ENCODE measurements around the gene TNFRSF19.

DNA sequence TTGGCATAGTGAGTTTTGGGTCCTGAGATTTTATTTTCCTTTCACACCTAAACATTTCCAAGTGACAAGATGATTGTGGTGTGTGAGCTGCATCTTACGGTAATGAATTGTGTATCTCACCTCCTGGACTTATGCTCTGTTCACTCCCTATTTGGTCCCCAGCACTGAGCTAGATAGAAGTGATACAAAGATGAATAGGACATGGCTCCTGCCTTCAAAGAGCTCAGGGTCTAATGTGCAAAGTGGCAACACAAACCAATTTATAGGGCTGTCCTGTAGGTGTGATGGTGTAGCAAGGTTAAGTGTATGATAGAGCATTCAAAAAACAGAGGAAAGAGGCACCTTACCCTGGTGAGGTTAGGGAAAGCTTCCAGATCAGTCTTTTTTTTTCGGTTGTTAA is 17.6 kb upstream of the TNFRSF19 start:
- TF ChIP-seq, protein P1, sequence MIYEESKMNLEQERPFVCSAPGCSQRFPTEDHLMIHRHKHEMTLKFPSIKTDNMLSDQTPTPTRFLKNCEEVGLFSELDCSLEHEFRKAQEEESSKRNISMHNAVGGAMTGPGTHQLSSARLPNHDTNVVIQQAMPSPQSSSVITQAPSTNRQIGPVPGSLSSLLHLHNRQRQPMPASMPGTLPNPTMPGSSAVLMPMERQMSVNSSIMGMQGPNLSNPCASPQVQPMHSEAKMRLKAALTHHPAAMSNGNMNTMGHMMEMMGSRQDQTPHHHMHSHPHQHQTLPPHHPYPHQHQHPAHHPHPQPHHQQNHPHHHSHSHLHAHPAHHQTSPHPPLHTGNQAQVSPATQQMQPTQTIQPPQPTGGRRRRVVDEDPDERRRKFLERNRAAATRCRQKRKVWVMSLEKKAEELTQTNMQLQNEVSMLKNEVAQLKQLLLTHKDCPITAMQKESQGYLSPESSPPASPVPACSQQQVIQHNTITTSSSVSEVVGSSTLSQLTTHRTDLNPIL (CRISPR knock-in tag; IDR thresholded peaks at IDR 0.05; ENCODE audit: low read depth), result no peak
- TF ChIP-seq, protein P2, sequence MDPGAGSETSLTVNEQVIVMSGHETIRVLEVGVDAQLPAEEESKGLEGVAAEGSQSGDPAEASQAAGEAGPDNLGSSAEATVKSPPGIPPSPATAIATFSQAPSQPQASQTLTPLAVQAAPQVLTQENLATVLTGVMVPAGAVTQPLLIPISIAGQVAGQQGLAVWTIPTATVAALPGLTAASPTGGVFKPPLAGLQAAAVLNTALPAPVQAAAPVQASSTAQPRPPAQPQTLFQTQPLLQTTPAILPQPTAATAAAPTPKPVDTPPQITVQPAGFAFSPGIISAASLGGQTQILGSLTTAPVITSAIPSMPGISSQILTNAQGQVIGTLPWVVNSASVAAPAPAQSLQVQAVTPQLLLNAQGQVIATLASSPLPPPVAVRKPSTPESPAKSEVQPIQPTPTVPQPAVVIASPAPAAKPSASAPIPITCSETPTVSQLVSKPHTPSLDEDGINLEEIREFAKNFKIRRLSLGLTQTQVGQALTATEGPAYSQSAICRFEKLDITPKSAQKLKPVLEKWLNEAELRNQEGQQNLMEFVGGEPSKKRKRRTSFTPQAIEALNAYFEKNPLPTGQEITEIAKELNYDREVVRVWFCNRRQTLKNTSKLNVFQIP (CRISPR knock-in tag; IDR thresholded peaks at IDR 0.05; ENCODE audit: borderline replicate concordance, low read depth), result no peak
- TF ChIP-seq ZNF565 (CRISPR knock-in tag; conservative IDR thresholded peaks at IDR 0.05; ENCODE audit: low read depth) (no peak), PATZ1 (CRISPR knock-in tag; IDR thresholded peaks at IDR 0.05; ENCODE audit: borderline replicate concordance) (no peak), SNAI2 (CRISPR knock-in tag; IDR thresholded peaks at IDR 0.05) (no peak), RARB (CRISPR knock-in tag; IDR thresholded peaks at IDR 0.05) (no peak), ZC3H10 (CRISPR knock-in tag; IDR thresholded peaks at IDR 0.05) (no peak), GLIS3 (CRISPR knock-in tag; IDR thresholded peaks at IDR 0.05) (no peak), ZFP3 (CRISPR knock-in tag; IDR thresholded peaks at IDR 0.05) (no peak), ARNTL (CRISPR knock-in tag; IDR thresholded peaks at IDR 0.05; ENCODE audit: borderline replicate concordance, low read depth) (no peak), ZNF8 (CRISPR knock-in tag; IDR thresholded peaks at IDR 0.05) (no peak), TOX (CRISPR knock-in tag; IDR thresholded peaks at IDR 0.05; ENCODE audit: borderline replicate concordance) (no peak)
- TF ChIP-seq, protein P3, sequence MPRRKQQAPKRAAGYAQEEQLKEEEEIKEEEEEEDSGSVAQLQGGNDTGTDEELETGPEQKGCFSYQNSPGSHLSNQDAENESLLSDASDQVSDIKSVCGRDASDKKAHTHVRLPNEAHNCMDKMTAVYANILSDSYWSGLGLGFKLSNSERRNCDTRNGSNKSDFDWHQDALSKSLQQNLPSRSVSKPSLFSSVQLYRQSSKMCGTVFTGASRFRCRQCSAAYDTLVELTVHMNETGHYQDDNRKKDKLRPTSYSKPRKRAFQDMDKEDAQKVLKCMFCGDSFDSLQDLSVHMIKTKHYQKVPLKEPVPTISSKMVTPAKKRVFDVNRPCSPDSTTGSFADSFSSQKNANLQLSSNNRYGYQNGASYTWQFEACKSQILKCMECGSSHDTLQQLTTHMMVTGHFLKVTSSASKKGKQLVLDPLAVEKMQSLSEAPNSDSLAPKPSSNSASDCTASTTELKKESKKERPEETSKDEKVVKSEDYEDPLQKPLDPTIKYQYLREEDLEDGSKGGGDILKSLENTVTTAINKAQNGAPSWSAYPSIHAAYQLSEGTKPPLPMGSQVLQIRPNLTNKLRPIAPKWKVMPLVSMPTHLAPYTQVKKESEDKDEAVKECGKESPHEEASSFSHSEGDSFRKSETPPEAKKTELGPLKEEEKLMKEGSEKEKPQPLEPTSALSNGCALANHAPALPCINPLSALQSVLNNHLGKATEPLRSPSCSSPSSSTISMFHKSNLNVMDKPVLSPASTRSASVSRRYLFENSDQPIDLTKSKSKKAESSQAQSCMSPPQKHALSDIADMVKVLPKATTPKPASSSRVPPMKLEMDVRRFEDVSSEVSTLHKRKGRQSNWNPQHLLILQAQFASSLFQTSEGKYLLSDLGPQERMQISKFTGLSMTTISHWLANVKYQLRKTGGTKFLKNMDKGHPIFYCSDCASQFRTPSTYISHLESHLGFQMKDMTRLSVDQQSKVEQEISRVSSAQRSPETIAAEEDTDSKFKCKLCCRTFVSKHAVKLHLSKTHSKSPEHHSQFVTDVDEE (CRISPR knock-in tag; IDR thresholded peaks at IDR 0.05), result no peak
